ENCODE data around the gene WDR33.

DNA sequence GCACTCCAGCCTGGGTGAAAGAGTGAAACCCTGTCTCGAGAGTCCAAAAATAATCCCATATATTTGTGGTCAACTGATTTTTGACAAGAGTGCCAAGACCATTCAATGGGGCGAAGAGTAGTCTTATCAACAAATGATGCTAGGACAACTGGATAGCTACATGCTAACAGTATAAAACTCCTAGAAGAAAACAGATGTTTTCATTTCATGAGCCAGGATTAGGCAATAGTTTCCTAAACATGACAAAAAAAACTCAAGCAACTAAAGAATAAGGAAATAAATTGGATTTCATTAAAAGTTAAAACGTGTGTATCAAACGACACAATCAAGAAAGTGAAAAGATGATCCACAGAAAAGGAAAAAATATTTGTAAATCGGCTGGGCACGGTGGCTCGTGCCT lies 141.9 kb downstream of the WDR33 start:
- TF ChIP-seq, protein P1, sequence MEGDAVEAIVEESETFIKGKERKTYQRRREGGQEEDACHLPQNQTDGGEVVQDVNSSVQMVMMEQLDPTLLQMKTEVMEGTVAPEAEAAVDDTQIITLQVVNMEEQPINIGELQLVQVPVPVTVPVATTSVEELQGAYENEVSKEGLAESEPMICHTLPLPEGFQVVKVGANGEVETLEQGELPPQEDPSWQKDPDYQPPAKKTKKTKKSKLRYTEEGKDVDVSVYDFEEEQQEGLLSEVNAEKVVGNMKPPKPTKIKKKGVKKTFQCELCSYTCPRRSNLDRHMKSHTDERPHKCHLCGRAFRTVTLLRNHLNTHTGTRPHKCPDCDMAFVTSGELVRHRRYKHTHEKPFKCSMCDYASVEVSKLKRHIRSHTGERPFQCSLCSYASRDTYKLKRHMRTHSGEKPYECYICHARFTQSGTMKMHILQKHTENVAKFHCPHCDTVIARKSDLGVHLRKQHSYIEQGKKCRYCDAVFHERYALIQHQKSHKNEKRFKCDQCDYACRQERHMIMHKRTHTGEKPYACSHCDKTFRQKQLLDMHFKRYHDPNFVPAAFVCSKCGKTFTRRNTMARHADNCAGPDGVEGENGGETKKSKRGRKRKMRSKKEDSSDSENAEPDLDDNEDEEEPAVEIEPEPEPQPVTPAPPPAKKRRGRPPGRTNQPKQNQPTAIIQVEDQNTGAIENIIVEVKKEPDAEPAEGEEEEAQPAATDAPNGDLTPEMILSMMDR (IDR thresholded peaks at IDR 0.05) = no peak
- TF ChIP-seq POLR2AphosphoS5 (IDR thresholded peaks at IDR 0.05) = no peak
